Lung (tissue), 12 donors: ENCODE measurements around the gene RASSF1. TPM values are rescaled to one million over a fixed set of nuclear protein-coding genes. Genes with fewer than 3 reads are reported as not detected.

Source experiments
- ATAC-seq: fragments of 200-7000 bp; cut with Tn5 transposase; one replicate; pipeline ENCODE4 v1.9.1; 2020; ENCODE audit warnings: moderate number of reproducible peaks; ENCODE audit not compliant: insufficient read depth, low FRiP score
- DNase-seq, 3 donors: peaks; one replicate each; pipeline ENCODE4 v3.0.0-alpha.2; 2013 to 2017
- H3K27ac ChIP-seq, 2 donors: one replicate each; pipeline ENCODE4 v1.5.1; 2013; ENCODE audit warnings: mild to moderate bottlenecking in 2 of 2, moderate library complexity in 2 of 2, control low read depth in 1 of 2, inconsistent platforms in 1 of 2, low read depth in 1 of 2, low read length in 1 of 2
- H3K27me3 ChIP-seq, 3 donors: one replicate each; pipeline ENCODE4 v1.5.1; 2013; ENCODE audit warnings: low read length in 2 of 3; ENCODE audit not compliant: control insufficient read depth in 3 of 3, insufficient read depth in 3 of 3
- H3K36me3 ChIP-seq, 4 donors: one replicate each; pipeline ENCODE4 v1.5.1; 2013; ENCODE audit warnings: low read length in 4 of 4, mild to moderate bottlenecking in 1 of 4, moderate library complexity in 1 of 4; ENCODE audit not compliant: control insufficient read depth in 4 of 4, insufficient read depth in 4 of 4
- H3K4me1 ChIP-seq, 5 donors: one replicate each; pipeline ENCODE4 v1.5.1; 2013; ENCODE audit warnings: low read length in 5 of 5, mild to moderate bottlenecking in 2 of 5, moderate library complexity in 1 of 5; ENCODE audit not compliant: control insufficient read depth in 5 of 5, insufficient read depth in 5 of 5
- H3K4me3 ChIP-seq: one replicate; pipeline ENCODE4 v1.5.1; 2013; ENCODE audit warnings: mild to moderate bottlenecking, control low read depth, moderate library complexity
- H3K9ac ChIP-seq, 2 donors: one replicate each; pipeline ENCODE4 v1.5.1; 2013; ENCODE audit warnings: low read length in 2 of 2, control low read depth in 1 of 2; ENCODE audit not compliant: insufficient read depth in 1 of 2
- H3K9me3 ChIP-seq, 4 donors: one replicate each; pipeline ENCODE4 v1.5.1; 2013; ENCODE audit warnings: low read length in 3 of 4, mild to moderate bottlenecking in 1 of 4, moderate library complexity in 1 of 4; ENCODE audit not compliant: control insufficient read depth in 4 of 4, insufficient read depth in 3 of 4
- WGBS, 2 donors: extraction: QIAGEN DNeasy Blood & Tissue Kit; methylation state at CpG; one replicate each; pipeline ENCODE4 v1.1.7; 2013; 5-methylcytosine and 5-hydroxymethylcytosine counted together
- polyA plus RNA-seq, 2 donors: library from polyadenylated mRNA; stranded (reverse); fragments of 200-250 nt; gene quantifications; one replicate each; pipeline ENCODE4 v1.2.1, GENCODE V29; 2013
- total RNA-seq, 2 donors: library from RNA; depleted of rRNA in 1 of 2; stranded (reverse); fragments of >200 nt in 1 of 2; gene quantifications; one replicate each; pipeline ENCODE4 v1.2.1, GENCODE V29; 2014 to 2021
- TF ChIP-seq, protein P1 (sequence below): IDR thresholded peaks from 2 replicates; pipeline ENCODE4 v1.5.1; 2012; ENCODE audit warnings: mild to moderate bottlenecking; ENCODE audit errors: control extremely low read depth, extremely low read depth
- donor health status: control.
- donor health status: control.
- donor health status: Bipolar disorder and iron deficiency.
- donor health status: healthy.
- donor health status: DM: yes; HTN: yes; CAD: no.

The RASSF1 gene
- total and polyA plus RNA-seq, 4 donors: 36.3 to 59.0 (median 42.0) TPM

DNA sequence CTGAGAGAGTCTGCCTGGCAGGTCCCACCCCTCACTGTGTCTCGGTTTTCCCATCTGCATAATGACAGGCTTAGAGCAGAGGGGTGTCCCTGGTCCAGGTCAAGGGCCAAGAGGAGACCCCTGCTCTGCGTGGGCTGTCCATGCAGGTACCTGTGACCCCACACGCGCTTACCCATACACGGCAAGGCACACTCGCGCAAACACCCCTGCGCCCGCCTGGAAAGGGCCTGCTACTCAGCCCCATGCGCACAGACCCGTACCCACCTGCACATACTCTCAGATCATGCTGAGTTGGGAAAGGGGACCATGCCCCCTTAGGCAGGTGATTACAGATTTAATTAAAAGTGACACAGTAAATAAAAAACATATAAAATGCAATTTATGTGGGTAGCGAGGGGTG, 42.1 kb upstream of the RASSF1 start:
- no peak overlapping the region for H3K4me3 ChIP-seq
- ATAC-seq: no peak
- no peaks in the 10 kb centered on the region for H3K27me3 ChIP-seq
- peaks cover 0 to 8% (median 0%) of the 10 kb centered on the region in 4 donors for H3K36me3 ChIP-seq
- H3K4me1 ChIP-seq: peaks cover 0 to 12% (median 0%) of the 10 kb centered on the region in 5 donors
- WGBS, 2 donors: 94 to 97% methylated on average over 12 of the region's 12 CpGs
- H3K9me3 ChIP-seq: no peaks in the 10 kb centered on the region
- TF ChIP-seq, protein P1, sequence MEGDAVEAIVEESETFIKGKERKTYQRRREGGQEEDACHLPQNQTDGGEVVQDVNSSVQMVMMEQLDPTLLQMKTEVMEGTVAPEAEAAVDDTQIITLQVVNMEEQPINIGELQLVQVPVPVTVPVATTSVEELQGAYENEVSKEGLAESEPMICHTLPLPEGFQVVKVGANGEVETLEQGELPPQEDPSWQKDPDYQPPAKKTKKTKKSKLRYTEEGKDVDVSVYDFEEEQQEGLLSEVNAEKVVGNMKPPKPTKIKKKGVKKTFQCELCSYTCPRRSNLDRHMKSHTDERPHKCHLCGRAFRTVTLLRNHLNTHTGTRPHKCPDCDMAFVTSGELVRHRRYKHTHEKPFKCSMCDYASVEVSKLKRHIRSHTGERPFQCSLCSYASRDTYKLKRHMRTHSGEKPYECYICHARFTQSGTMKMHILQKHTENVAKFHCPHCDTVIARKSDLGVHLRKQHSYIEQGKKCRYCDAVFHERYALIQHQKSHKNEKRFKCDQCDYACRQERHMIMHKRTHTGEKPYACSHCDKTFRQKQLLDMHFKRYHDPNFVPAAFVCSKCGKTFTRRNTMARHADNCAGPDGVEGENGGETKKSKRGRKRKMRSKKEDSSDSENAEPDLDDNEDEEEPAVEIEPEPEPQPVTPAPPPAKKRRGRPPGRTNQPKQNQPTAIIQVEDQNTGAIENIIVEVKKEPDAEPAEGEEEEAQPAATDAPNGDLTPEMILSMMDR: no peak
- H3K27ac ChIP-seq: no peak overlapping the region
- H3K9ac ChIP-seq: no peak overlapping the region
- DNase-seq: no peak

DNA sequence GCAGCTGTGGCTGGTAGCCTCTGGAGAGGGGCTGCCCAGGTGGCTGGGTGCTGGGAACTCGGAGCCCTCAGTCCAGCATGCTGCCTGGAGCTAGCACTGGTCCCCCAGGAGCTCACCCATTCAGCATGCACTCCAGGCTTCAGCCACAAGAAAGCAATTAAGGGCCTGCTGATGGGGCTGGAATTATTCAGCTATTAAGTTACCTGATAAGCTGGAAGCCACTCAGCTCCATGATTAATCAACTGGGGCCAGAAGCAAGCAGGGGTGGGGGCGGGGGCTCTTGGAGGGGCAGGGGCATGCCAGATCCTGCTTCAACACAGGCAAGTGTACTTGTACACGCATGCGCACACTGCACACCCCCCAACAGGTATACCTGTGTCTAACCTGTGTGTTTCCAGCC, 40.7 kb upstream of the RASSF1 start:
- TF ChIP-seq, protein P1: no peak
- H3K9me3 ChIP-seq: no peaks in the 10 kb centered on the region
- no peak for DNase-seq
- no peak overlapping the region for H3K4me3 ChIP-seq
- peaks cover 0 to 8% (median 0%) of the 10 kb centered on the region in 4 donors for H3K36me3 ChIP-seq
- WGBS, 2 donors: 93 to 94% methylated on average over 4 of the region's 4 CpGs
- no peaks in the 10 kb centered on the region for H3K27me3 ChIP-seq
- peaks cover 0 to 12% (median 0%) of the 10 kb centered on the region in 5 donors for H3K4me1 ChIP-seq
- no peak overlapping the region for H3K9ac ChIP-seq
- H3K27ac ChIP-seq: no peak overlapping the region
- no peak for ATAC-seq

DNA sequence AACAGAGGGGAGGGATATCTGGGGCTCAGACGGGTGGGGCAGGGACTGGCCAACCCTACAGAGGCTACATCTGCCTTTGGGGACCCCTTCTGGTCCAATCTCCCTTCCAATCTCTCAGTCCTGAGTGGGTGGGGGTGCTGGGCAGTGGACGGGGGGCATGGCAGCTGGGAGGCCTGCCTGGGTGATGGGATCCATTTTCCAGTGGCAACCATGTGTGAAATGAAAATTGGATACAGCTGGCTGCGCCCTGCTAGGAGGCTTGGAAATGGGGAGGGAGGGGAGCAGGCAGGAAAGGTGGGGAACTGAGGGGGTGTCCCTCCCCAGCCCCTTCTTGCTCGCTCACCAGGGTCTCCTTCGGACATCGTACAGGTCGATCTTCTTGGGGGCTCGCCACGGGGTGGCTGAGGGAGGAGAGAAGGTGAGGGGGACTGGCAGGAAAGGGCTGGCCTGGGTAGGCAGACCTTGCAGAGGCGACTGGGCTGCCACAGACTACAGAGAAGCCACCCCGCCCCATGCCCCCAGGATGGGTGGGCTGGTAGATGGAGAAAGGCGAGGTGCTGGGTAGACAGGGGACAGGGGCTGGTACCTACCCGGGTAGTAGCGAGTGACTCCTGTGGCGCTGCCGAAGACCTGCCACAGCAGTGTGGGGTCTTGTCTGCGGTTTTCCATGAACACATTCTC, 39.9 kb upstream of the RASSF1 start:
- Histone ChIP-seq H3K36me3 (peaks cover 0 to 8% (median 0%) of the 10 kb centered on the region in 4 donors), H3K4me3 (no peak overlapping the region), H3K9me3 (no peaks in the 10 kb centered on the region), H3K9ac (no peak overlapping the region), H3K27me3 (no peaks in the 10 kb centered on the region), H3K4me1 (peaks cover 0 to 12% (median 0%) of the 10 kb centered on the region in 5 donors), H3K27ac (no peak overlapping the region)
- no peak for ATAC-seq
- no peak for DNase-seq
- TF ChIP-seq, protein P1: no peak
- WGBS, 2 donors: 92 to 96% methylated on average over 15 to 17 of the region's 17 CpGs
